GM12892 (cell line): ENCODE data around the gene ASB6.

ENCODE experiments used
- POLR2A ChIP-seq: IDR thresholded peaks from 2 replicates; pipeline ENCODE4 v1.6.1; 2011; ENCODE audit warnings: low read depth, low read length, control low read depth
- POLR2AphosphoS5 ChIP-seq: IDR thresholded peaks from 2 replicates; pipeline ENCODE4 v1.6.1; 2011; ENCODE audit warnings: low read depth, low read length, control low read depth
- TAF1 ChIP-seq: IDR thresholded peaks from 2 replicates; pipeline ENCODE4 v1.6.1; 2011; ENCODE audit warnings: low read depth, mild to moderate bottlenecking, control low read depth, low read length, borderline replicate concordance

- no peak for TF ChIP-seq POLR2A
- TF ChIP-seq TAF1 = no peak
- TF ChIP-seq POLR2AphosphoS5 = no peak
Observed at GRCh38 chr9:129675620-129676019, 33.7 kb upstream of the ASB6 start.
